SW480 (cell line): Measurements from ENCODE around the gene OTOP3.

Source experiments
- DNase-seq: peaks from one replicate; pipeline ENCODE4 v3.0.0-alpha.2; 2016; ENCODE audit warnings: low spot score

Gene OTOP3

DNA sequence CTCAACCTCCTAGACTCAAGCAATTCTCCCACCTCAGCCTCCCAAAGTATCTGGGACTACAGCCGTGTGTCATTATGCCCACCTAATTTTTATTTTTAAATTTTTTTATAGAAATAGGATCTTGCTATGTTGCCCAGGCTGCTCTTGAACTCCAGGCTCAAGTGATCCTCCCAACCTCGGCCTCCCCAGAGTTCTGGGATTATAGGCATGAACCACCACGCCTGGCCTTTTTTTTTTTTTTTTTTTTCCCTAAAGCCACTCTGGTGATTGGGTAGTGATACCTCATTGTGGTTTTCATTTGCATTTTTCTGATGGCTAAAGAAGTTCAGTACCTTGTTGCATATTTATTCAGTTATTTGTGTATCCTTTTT, 50.5 kb downstream of the OTOP3 start:
- no peak for DNase-seq

DNA sequence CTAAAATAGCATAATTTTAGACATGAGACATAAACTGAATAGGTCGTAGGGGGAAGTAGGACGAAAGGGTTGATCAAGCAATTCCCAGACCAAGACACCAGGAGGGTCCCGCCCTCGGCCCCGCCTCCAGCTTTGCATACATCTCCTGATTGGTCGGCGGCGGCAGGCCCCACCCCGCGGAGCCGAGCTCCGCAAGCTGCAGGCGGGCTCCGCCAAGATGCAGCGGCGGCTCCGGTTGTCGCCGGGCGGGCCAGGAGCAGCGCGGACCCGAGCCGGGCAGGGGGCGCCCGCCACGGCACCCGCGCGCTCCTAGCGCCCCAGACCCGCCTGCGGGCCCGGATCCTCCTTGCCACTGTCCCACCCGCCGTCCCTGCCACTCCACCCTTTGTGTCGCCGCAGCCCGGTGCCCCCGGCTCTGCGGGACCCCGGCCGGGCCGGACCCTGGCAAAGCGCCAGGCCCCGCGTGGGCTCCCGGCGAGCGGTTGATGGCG, 51.8 kb downstream of the OTOP3 start, which contains the start of gene CDR2L:
CDR2L (plus strand) TSS at position 215 of the 491 bp plus-strand sequence. CDS start 412 bp downstream, outside the sequence.
- DNase-seq = peak; percentile 91

DNA sequence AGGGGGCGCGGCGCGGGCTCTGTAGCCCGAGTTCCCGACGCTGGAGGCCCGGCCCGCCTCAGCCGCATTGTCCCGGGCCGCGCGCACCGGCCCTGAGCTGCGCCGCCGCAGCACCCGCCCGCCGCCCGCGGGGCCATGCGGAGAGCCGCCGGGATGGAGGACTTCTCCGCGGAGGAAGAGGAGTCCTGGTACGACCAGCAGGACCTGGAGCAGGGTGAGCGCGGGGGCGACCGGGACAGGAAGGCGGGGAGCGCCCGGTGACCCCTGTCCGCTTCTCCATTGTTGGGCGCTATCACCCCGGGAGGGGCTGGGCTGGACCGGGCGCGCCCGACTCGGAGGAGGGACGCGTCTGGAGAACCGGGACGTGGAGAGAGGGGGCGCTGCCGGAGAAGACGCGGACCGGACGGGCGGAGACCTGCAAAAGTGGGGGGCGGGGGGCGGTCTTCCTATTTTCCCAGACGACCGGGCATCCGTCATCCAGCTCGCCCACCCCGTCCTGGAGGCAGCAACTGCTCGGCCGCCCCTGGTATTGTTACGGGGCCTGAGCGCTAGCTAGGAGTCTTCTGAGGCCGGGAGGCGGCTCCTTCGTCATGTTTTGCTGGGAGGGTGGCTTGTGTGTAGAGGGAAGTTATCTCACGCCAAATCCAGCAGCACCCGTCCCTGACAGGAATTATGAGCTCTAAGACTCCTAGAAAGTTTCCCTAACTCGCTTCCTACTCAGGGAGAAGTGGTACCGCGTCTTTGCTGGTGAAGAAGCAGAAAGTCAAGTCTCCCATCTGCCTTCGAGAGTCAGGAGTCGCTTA, 52.4 kb downstream of the OTOP3 start:
- peak; percentile 54 for DNase-seq

DNA sequence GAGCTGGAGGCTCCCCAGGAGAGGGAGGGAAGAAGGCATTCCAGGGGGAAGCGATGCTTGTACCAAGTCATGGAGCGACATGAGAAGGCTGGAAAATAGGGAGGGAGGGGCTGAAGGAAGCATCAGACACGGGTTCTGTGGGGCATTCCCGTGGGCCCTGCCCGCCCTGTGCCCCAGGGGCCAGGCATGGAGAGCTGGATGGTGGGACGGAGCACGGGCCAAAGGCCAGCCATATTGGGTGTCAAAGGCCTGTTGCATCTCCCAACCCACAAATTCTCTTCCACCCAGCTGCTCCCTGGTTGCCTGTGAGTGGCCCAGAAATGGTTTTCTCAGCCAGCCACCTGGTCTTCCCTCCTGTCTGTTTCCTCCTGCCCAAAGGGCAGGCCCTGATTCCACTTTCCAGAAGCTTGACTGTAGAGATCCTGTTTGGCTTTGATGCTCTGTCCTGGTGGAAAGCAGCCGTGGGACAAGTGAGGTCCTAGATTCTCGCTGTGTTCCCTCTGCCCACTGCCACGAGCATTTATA, 54.9 kb downstream of the OTOP3 start:
- no peak for DNase-seq

DNA sequence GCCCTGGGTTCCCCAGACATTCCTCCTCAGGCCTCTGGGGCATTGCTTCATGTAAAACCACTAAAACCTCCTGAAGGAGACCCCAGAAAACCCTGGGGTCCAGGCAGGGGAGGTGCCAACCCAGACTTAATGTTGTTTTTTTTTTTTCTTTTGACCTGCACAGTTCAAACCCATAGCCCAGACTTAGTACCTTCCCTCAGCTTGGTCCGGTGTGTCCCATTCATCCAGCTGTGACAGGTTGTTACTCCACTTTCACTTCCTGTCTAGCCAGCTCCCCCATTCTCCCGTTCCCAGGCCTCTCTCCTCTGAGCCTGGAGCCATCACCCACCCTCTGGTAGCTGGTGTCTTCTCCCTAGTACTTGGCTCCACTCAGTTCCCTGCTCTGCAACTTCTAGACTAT, 56.5 kb downstream of the OTOP3 start:
- DNase-seq = no peak

DNA sequence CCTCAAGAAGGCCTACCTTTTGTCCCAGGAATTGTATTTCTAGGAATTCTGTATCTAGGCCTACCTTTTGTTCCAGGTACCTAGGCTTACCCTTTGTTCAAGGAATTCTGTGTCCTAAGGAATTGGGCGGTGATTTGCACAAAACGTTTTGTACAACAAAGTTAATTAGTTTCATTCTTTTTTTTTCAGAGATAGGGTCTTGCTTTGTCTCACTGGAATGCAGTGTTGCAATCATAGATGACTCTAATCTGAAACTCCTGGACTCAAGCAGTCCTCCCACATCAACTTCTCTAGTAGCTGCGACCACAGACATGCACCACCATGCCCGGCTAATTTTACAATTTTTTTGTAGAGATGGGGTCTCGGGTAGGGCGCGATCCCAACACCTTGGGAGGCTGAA, 58.7 kb downstream of the OTOP3 start:
- no peak for DNase-seq

DNA sequence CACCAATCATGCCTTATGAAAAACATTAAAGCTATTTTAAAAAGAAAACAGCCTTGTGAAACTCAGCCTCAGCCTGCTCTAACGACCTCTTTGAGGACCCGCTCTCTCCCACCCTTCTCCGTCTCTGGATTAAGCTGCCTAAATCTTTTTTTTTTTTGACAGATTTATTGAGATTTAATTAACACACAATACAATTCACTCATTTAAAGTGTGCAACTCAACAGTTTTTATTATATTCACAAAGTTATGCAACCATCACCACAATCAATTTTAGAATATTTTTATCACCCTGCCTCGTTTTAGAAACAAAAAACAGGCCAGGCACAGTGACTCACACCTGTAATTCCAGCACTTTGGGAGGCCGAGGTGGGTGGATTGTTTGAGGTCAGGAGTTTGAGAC, 60.1 kb downstream of the OTOP3 start:
- no peak for DNase-seq

DNA sequence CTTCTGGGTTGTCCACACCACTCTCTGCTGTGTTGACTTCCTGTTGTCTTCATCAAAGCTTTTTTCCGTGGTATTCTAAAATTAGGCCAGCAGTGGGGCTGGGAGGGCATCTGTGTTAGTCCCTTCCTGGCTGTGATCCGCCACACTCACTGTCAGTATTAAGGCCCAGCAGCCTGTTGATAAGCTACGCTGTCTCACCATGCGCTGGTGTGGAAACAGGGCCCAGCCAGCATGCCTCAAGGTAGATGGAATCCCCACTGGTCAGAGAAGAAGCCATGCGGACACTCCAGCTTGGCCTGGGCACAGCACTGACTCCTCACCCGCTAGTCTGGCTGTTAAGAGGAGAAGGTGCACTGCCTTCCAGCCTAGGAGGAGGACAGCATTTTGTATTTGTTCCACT, 63.1 kb downstream of the OTOP3 start:
- no peak for DNase-seq

DNA sequence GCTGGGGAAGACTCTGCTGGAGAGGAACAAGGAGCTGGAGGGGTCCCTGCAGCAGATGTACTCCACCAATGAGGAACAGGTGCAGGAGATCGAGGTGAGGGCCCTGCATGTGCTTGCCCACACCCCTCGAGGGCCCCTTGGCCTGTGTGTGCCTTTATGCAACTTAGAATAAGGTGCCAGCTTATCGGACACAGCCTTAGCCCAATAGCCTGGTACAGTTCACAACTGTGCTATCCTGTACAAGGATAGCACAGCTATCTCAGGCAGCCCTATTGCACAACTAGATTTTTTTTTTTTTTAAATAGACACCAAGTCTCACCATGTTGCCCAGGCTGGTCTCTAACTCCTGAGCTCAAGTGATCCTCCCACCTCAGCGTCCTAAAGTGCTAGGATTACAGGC, 63.8 kb downstream of the OTOP3 start:
- no peak for DNase-seq
